Fibroblast of skin of scalp (primary cell): ENCODE measurements around the gene CYTH4.
A peak's percentile ranks its signal among the peaks of the same experiment; 100 is the strongest.

ENCODE experiments used
- DNase-seq: peaks from one replicate; pipeline ENCODE4 v3.0.0-alpha.2; 2013

CYTH4 gene

DNA sequence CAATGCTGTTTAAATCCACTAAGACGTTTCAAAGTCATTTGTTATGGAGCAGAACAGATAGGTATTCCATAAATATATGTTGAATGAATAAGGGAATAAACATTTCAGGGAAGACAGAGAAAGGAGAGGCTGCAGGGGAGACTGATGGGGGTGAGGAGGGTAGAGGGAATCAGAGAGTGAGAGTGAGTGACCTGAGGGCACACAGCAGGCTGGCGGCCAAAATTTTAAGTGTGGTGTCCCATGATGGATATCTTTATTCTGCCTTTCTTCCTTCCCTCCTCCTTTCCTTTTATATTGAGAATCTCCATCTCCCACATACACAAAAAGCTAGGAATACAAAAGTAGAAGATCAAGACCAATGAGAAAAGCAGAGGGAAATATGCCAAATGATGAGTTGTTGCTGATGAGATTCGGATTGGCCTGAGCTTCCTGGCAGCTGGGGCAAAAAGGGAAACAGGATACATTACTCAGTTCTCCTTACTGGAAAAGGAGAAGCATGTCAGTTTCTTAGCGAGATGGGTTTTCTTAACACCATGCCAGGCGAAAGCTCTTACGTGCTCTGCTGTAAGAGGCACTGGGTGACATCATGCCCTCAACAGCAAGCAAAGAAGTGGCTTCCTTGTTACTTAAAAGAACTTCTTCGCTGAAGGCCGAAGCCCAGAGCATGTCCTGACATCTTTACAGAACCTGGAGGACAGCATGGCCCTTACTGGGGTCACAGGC, 11.2 kb upstream of the CYTH4 start:
- DNase-seq, result no peak

DNA sequence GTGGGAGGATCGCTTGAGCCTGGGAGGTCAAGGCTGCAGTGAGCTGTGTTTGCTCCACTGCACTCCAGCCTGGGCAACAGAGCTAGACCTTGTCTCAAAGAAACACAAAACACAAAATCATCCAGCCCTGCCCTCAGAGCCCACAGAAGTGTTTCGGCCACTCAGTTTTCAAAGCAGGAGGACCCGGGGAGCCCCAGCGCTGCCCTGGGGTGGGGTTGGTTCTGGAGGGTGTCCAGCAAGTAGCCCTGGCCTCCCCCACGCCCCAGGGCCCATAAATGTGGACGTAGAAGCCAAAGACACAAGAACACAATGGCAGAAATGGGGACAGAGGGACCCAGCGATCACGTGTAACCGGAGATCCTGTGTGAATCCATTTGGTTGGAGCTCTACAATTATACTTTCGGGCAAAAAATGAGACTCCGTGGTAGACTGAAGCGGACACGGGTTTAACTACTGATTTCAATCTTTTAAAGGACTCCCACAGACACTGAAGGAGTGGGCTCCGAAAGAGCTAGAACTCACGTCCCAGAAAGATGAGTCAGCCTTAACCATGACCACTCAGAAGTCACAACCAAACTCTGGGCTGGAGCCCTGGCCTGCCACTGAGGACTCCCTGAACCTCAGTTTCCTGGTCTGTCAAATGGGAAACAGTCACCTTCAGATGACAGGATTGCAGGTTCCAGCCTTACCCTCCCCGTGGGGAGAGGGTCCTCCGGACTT, 9.0 kb upstream of the CYTH4 start:
- DNase-seq, result peak; percentile 69

DNA sequence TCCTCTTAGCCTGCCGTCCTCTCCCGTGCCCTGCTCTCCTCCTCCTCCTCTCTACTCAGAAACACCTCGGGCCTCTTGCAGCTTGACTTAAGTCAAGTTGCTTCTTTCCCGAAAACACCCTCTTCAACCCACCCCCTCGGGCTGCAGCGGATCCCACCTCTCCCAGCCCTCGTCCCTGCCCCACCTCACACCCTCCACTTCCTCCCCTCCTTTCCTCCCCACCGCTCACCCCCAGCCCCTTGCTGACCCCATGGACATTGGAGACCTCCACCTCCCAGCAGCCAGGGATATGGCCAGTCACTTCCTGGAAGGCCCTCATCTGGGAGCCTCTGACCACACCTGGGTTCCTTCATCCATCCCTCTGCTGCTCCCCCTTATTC, 8.5 kb upstream of the CYTH4 start:
- no peak for DNase-seq

DNA sequence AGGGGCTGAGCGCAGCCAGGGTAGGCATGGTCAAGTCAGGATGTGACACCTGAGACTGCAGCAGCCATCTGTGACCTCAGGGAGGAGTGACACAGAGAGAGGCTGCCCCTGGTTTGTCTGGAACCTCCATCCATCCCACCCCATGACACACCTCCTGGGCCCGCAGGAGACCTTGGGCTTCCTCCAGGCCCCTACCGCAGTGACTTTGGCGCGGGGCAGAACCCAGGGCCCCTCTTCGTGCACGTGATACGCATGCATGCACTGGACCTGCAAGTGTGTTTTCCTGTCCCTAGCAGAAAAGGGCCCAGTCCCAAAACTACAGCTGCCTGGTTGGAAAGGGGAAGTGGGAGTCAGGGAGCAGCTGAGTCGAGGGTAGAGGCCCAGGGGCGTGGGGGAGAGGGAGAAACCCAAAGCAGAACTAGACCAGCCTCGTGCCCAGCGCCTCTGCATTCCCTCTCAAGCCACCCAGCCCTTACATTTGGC, 7.9 kb upstream of the CYTH4 start:
- DNase-seq, result no peak

DNA sequence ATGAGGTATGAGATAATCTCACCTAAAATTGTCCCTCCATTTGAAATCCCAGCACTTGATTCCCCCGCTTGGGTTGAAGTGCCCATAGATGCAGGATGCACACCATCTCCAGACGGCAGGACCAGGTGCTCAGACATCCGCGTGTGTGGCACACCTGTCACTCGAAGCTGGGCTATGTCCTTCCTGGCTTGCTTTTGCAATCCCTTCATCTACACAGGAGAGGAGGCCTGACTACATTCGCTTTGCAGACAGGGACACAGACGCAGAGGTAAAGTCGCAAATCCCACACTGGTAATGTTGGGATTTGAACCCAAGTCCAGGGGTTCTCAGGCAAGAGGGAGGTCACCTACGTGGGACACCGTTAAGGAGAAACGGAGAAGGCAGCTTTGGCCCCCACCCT, 7.2 kb upstream of the CYTH4 start:
- DNase-seq, result no peak

DNA sequence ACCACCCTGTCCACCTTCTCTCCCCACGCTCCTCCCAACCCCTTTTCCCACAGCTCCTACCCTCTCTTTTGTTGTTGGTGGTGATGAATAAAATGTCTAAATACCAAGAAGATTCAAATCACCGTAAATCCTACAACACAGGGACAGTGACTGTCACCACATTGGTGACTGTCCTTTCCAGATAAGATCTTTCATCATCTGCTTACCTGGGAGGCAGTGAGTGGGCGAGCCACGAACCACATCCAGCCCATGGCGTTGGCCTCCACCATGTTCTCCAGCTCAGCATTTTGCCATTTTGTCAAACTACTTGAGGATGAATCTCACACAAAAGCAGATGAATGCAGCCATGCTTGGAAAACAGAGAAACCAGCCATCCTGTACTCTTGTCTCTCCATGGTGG, 6.7 kb upstream of the CYTH4 start:
- DNase-seq, result no peak

DNA sequence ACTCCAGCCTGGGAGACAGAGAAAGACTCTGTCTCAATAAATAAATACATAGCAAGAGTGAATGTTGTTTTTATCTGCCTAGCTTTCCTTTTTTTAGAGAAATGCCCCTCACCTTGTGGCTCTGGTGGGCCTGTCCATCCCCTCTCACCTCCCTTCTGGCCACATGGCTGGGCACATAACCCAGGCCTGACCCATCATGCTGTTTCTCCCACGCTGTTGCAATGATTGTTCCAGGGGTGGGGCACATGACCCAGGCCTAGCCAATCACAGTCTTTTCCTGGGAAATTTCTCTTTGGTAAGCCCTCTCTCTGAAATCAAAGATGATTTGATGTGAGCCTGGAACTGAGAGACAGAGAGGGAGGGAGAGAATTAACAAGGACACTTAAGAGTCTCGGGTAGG, 5.5 kb upstream of the CYTH4 start:
- no peak for DNase-seq

DNA sequence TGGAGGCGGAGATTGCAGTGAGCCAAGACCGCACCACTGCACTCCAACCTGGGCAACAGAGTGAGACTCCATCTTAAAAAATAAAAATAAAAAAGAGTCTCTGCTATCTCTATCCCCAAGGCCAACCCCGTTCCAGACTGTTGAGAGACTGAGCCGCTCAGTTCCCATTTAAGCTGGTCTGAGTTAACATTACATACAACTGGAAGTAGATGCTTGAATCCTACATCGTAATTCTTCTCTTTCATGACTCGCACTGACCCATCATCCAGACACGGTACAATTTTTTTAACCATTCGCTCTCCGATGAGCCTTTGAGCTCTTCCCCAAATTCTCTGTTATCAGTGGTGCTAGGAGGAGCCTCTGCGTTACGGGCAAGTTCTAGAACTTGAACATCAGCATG, 4.9 kb upstream of the CYTH4 start:
- no peak for DNase-seq

DNA sequence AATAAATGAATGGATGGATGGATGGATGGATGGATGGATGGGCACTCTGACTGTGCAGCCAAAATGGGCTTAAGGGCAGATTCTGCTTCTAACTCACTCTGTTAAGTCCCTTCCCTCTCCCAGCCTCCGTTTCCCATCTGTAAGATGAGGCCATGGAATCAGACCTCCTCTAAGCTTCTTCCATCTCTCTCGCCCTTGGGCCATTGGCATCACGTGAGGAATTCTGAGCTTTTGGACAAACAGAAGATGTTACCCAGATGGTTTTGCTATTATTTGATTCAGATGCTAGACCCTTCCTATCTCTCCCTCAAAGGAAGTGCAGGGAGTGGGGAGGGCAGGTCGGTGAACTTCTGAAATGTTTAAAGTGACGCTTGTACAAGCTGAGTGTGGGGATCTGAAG, 4.0 kb upstream of the CYTH4 start:
- DNase-seq, result no peak

DNA sequence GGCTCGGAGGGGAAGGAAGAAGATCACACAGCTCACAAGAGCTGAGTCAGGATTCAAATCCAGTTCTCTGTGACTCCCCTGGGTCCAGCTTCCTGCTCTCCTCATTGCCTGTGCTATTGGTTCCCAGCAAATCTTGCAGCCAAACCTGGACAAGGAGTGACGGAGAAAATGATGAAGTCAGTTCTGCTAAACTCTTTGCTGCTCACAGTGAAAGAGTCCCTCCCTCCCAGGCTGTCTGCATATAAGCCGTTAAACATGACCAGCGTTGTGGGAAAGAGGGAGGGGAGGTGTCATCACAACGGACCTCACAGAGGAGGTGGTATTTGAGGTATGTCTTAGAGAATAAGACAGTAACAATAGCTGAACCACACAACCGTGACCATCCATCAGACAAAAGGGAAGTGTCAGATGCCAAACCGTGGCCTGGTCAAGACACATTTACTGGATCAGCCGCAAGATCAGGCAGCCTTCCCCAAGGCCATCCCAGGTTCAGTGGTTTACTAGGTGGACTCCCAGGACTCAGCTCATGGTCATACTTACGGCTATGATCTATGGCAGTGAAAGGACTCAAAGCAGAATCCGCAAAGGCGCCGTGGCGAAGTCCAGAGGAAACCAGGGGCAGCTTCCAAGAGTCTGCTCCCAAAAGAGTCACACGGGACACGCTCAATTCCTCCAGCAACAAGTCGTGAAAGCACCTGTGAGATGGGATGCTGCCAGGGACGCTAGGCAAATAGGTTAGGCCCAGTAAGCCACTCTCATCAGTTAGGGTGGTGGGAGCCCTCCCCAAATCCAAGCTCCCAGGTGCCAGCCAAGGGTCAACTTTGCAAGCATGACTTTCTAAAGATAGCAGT, 2.8 kb upstream of the CYTH4 start:
- peak; percentile 24 for DNase-seq

DNA sequence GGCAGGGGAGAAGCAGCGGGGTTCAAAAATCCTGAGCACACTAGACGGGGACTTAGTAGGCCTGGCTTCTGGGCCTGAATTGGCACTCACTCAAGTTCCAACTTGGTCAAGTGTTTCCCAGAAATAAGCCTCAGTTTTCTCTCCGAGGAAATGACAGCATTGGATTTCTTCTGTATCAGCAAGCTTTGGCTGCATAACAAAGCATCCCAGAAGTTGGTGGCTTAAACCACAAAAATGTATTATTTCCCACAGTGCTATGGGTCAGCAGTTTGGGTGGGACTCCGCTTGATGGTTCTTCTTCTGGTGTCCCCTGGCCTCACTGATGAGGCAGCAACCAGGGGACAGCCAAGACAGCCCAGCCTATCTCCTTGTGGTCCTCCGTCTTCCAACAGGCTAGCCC, 1.6 kb upstream of the CYTH4 start:
- no peak for DNase-seq

DNA sequence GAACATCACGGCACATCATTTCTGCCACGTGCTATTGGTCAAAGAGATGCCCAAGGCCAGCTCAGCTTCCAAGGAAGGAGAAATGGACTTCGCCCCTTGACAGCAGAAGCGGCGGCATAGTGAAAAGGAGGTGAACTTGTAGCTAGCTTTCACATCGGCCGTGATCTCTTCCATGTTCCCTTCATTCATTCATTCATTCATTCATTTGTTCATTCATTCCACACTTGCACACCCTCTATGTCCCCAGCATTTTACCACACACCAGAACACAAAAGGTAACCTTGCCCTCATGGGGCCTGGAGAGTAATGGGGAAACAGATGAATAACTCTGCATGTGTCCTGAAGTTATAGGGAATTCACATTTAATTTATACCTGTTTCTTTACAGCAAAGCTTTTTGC, 1.1 kb upstream of the CYTH4 start:
- DNase-seq, result no peak

DNA sequence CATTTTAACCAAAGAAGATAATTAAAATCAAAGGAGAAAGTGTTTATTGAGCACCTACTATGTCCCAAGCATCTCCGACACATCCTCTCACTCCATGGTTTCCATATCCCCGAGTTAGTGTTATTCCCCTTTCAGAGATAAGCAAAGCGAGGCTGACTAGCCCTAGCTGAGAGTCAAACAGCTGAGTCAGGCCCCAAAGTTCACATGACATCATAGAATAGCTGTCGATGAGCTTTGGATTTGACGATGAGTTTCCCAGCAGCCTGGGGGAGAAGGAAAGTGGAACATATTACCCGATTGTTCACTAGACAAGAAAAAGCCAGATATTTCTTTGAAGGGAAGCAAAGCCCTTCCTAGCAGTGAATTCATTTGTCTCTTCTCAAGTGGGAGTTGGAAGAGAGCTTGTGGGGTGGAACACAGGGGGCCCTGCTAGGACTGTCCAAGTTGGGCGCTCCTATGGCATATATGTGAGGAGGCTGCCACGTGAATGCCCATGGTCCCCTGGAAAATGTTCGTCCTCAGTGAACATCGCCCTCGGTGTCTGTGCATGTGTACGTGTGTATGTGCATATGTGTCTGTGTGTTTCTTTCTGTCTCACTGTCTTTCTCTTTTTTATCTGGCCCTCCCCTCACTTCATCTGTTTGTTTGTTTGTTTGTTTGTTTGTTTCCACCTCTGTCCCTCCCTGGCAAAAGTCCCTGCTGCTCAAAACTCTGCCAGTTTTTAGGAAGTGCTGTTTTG, 493 bp upstream of the CYTH4 start:
- no peak for DNase-seq

DNA sequence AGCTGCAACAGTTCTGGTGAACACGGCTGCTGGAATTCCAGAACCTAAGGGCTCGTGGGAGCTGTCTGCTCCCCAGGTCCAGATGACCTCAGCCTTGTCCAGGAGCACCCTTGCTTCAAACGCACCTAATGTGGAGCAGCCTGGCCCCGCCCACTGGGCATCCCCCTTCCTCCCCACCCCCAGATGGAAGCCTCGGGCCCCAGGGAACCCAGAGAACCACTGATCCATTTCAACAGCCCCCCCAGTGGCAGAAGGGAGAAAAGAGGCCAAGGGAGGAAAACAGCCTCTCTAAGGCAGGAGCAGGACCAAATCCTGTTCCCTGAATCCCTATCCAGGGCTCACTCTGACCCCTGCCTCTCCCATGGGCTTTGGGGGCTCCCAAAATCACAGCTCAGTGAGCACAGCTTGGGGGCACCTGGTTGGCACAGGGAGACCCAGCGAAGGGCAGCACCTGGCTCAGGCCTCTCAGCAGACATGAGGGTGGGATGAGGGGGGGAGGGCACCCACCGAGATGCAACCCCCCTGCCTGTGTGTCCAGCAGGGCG, 1.2 kb downstream of the CYTH4 start:
- DNase-seq, result no peak

DNA sequence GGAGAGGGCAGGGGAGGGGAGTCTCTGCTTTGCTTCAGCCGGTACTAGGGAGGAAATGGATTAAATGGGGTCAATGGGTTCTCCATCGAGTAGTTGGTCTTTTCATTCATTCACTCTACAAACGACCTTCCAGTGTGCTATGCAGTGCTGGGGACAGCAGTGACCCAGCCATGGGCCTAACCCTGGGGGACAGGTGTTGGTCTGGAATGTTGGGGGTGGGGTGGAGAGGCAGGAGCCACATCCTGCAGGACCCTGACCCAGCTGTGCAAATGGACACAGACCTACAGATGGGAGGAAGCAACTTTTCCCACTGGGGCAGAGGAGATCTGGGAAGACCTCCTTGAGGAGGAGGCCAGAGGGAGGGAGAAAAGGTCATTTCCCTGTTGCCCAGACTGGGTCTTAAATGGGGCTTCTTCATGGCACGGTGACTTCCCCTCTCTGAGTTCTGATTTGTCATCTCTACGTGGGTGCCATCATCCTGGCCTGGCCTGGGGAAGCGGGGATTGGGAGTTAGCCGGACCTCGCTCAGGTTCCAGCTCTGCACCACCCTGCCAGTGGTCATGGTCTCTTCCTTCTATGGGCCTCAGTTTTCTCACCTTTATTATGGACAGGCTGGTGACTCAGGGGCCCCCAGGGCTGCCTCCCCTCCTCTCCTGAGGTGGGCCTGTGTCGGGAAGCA, 2.0 kb downstream of the CYTH4 start:
- DNase-seq, result no peak

DNA sequence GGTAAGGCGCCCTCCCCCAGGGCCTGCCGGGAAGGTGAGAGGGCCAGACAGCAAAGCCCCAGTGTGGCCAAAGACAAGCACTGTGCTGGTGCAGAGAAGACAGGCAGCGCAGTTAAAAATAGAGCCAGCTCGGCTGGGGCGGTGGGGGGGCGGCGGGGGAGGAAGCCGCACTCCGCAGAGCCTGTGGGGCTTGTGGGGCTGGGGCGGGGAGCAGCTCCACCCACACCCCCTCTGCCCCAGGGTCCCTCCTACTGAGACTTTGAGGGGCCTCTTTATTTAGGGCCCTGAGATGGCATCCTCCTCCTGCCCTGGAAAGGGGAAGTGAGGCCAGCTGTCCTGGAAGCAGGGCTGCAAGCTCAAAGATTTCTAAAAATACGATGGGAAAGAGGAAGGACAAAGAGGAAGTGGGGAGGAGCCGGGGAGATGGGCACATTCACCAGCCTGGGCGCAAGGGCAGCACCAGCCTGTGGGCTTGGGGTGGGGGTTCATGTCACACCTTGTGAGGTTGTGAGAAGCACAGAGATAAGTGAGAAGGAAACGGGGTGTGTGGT, 2.6 kb downstream of the CYTH4 start:
- no peak for DNase-seq

DNA sequence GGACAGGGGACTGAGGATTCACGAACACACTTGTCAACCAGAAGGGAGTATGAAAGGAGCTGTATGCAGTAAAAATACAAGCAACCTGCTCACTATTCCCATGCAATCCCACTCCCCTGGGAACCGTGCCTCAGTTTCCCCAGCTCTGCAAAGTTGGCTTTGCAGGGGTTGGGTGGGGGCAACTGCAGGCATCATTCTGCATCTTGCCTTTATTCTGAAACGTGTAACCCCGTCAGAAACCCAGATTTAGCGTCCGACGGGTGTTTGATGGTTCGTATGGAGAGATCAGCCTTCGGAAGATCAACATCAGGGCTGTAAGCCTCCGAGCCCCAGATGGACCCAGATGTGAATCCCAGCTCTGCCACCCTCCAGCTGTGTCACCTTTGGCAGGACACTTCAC, 3.6 kb downstream of the CYTH4 start:
- DNase-seq, result no peak

DNA sequence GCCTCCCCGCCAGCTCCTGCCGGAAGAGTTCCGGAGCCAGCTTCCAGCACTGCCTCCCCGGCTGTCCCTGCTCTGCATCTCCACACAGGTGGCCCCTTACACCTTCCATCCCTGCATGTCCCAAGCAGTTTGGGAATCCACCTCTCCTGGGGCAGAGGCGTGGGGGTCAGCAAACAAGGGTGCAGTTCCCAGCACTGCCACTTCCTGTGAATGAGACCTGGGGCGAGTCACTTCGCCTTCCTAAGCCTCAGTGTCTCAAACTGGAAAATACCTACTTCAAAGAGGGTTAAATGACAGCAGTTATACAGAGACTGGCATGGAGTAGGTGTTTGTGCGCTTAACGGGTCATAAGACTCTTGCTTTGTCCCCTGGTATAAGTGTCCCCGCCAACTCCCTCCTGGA, 5.2 kb downstream of the CYTH4 start:
- DNase-seq, result no peak

DNA sequence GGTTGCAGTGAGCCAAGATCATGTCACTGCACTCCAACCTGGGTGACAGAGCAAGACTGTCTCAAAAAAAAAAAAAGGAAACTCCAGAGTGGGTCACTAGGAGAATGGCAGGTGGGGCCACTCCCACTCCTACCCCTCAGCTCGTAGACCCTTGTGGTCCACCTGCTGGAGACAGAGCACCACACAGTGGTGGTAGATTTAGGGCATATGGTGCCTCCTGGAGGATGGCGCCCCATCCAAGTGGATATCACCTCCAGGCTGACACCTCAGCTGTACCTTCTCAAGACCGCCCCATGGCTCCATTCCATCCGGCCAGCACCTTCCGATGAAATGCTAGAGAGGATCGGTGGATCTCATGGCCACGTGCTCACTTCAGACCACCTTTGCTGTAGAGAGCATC, 6.2 kb downstream of the CYTH4 start:
- no peak for DNase-seq

DNA sequence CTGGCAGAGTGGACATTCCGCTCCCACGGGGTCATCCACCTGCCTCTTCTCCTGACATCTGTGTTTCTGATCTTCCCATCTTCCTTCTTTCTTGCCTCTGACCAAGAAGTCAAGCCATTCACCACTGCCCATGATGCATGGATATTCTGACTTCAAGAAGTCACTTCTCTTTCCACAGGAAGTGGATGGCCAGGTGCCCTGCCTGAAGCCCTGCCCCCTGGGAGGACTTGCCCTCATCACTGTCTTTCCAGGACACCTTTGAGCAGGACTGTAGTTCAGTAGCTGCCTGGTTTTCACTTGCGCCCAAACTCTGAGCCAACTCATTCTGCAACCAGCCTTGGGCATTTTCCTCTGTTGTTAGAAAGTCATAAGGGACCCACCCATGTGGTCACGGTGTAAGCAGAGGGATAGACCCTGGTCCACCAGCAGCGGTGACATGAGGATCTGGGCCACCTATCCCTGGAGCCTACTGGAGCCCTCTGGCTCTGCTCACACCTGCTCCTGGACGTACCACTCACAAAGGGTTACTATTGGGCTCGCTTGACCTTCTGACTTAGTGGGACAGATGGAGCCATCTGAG, 6.9 kb downstream of the CYTH4 start:
- DNase-seq, result no peak

DNA sequence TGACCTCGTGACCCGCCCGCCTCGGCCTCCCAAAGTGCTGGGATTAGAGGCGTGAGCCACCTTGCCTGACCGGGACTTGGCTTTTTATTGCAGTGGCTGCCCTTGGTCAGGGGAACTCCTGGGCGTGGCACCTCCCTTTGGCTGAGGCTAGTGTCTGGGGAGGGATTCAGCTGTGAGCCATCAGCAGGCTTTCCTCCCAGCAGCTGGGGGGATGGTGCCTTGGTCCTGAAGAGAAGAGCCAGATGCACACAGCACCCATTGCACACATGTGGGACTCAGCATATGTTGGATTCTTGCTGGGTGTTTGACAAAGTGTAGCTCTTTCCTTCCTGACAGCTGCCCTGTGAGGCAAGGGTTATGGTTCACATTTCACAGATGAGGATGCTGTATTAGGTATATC, 8.4 kb downstream of the CYTH4 start:
- DNase-seq, result peak; percentile 22
